GM19025 (cell line): ENCODE measurements around the gene FAM163B.
"Not testable (repeated sequence)": the region's sequence is repeated elsewhere in the genome, so short reads cannot be mapped to it uniquely, and the experiment has no call there.

ENCODE experiments used
- ATAC-seq: cut with Tn5 transposase; IDR thresholded peaks from one replicate; pipeline ENCODE4 v1.9.1; 2021; ENCODE audit warnings: mild to moderate bottlenecking, low read depth, moderate library complexity; ENCODE audit not compliant: unreplicated experiment

FAM163B gene

DNA sequence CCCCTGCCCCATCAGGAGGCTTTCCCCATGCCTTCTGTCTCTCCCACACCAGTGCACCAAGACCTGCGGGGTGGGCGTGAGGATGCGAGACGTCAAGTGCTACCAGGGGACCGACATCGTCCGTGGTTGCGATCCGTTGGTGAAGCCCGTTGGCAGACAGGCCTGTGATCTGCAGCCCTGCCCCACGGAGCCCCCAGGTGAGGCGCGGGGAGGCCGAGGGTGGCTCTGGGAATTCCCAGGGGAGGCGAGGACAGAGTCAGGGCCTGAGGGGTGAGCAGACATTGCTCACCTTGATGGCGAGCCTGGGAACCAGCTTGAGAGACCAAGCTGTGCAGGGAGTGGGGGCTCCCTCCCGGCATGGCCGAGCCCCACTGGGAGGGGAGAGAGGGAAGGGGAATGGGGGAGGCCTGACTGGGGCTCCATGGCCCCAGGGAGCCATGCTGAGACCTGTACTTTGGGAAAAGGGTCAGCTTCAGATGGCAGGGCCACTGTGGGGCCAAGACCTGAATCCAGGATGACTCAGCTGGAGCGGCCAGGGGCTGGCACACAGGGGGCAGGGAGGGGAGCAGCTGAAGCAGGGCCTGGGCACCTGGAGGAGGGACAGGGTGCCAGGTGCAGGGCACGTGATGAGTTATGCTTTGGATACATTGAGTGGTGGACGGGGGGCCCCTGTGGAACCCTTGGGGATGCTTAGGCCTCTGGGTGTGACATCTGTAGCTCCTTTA is 35.2 kb downstream of the FAM163B start:
- ATAC-seq = no peak

DNA sequence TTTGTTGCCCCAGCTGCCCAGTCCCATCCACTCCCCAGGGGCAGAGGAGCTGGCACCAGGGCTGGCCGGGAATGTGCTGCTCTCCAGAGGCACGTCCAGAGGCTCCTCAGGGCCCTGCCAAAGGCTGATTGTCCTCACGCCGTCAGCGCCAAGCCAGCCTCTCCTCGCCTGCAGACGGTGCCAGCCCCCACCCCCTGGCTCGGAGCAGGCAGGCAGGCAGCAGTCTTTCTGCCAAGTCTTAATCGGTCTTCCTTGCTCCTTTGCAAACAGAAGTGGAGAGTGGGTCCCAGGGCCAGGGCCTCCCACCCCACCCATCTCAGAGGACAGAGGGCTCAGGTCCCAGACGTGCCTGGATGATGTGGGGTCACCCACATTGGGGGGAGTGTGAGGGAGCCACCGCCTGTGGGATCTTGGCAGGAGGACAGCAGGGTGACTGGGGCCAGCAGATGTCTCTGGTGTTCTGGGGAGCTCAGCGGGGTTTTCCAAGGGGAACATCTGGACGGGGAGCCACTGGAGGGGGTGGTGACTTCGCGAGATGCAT is 36.3 kb downstream of the FAM163B start:
- ATAC-seq = no peak

DNA sequence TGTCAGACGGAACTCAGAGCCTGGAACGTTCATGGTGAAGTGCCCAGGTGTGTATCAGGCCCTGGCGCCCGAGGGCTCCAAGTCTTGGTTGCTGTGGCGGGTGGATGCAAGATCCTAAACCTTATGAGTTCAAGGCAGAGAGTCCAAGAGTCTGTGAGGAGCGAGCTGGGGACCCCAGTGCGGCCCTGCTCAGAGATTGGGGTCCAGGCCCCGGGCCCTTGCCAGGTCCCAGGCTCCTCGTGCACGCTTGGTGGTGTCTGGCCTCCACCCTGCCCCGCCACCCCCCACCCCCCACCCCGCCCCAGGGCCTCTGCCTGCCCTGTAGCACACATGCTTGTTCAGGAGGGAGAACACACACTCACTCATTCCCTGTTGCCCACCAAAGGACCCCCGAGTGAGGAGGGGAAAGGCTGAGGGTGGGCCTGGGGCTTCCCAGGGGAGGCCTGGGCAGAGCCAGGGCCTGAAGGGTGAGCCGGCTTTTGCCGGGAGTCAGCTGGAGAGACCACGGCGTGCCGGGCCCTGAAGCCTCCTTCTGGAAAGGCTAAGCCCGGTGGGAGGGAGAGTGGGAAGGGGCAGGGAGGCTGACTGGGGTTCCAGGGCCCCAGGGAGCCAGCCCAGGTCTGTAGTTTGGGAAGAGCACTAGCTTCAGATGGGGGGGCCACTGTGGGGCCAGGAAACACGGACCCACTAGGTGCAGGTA is 37.1 kb downstream of the FAM163B start:
- ATAC-seq = no peak

DNA sequence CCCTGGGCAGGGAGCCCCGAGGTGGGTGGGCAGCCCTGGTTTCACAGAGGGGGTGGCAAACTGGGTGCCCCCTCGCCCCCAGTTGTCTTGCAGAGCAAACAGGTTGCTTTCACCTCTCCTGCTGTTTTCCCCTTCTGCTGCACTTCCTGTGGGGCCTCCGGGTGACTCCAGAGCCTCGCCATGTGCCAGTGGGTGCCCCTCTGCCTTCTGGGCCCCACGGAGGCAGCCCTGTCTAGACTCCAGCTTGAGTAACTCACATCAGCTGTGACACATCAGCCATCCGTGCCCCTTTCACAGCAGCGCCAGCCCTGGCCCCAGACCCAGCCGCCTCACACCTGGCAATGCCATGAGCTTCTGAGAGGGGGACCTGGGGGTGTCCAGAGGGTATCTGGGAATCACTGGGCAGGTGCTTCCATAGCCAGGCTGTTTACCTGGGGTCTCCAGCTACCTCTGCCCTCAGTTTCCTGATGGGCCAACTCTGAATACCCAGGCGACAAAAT is 37.7 kb downstream of the FAM163B start:
- ATAC-seq = no peak

DNA sequence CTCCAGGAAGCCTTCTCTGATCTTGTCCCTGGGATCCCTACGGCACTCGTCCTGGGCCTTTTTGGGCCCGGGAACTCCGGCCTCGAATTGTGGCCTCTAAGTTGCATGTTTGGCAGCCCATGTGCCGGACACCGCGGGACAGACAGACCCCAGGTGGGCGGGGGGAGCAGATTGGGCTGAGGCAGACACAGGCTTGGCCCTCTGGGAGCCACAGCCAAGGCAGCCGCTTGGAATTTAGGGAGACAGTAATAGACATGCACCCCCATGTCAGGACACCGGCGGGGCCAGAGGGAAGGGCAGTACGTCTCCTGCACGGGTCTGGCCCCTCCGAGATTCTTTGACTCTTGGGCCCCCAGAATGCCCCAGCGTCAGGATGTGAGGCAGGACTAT is 38.5 kb downstream of the FAM163B start:
- no peak for ATAC-seq

DNA sequence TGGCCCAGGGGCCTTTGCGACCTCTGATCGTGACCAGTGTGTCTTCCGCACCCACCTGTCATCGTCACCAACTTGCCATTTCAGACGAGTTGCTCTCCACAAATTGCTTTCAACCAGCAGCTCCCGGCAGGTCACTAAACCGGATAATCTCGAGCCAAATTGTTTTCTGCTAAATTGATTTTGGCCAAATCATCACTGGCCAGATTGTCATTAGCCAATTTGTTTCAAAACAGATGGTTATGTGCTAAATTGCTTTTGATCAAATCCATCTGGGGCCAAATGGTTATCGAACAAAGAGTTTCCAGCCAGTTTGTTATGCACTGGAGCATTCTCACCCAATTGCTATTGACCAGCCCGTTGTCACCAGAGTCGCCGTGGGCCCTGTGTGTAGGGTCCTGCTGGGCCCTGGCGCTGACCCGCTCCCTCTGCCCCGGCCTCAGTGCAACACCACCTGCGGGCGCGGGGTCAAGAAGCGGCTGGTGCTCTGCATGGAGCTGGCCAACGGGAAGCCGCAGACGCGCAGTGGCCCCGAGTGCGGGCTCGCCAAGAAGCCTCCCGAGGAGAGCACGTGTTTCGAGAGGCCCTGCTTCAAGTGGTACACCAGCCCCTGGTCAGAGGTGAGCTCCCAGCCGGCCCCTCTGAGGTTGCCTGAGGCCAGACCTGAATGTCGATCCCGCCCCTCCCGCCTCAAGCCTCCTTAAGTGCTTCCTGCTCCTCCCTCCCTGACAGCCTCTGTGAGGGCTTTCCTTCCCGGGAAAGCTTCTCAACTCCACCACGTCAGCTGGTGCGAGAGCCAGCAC is 39.1 kb downstream of the FAM163B start:
- no peak for ATAC-seq

DNA sequence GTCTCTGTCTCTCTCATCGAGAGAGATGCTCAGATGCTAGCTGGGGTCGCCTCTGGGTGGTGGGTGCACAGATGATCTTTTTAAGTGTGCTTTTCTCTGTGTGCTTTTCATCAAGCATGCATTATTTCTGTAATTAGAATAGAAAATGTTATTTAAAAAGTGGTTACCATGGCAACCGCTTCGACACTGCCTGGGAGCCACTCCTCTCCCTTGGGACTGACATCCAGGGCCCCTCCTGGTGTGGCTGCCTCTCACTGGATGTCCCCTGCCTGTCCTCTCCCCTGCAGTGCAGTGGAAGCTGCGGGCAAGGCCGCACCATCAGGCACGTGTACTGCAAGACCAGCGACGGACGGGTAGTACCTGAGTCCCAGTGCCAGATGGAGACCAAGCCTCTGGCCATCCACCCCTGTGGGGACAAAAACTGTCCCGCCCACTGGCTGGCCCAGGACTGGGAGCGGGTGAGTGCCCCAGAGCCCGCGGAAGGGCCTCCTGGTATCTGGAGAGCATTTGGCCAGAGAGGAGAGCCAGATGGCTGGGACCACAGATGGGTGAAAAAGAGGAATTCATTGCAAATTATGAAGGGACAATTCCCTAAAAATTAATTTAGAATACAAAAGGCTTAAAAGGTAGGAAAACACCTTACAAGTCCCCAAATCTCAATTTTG is 39.9 kb downstream of the FAM163B start:
- no peak for ATAC-seq

DNA sequence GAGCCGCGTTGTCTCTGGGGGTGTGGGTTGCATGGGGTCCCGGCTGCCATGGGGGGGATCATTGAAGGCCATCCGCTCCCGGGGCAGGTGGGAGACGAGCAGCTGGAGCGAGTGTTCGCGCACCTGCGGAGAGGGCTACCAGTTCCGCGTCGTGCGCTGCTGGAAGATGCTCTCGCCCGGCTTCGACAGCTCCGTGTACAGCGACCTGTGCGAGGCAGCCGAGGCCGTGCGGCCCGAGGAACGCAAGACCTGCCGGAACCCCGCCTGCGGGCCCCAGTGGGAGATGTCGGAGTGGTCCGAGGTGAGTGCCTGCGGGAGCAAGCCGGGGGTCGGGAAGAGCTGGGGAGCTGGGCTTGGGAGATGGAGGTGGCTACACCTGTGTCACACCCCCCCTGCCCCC is 41.0 kb downstream of the FAM163B start:
- ATAC-seq = no peak

DNA sequence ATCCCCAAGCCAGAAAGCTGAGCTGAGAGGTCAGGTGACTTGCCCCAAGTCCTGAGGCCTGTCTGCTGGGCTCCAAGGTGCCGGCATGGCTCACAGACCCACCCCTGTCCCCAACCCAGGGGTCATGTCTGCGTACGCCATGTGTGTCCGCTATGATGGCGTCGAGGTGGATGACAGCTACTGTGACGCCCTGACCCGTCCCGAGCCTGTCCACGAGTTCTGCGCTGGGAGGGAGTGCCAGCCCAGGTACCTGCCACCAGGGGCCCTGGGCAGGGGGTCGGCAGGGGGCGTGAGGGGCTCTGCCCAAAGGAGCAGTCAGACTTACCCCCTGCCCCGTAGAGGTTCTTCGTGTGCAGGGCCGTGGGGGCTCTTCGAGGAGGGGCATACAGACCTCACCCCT is 42.4 kb downstream of the FAM163B start:
- ATAC-seq = no peak

DNA sequence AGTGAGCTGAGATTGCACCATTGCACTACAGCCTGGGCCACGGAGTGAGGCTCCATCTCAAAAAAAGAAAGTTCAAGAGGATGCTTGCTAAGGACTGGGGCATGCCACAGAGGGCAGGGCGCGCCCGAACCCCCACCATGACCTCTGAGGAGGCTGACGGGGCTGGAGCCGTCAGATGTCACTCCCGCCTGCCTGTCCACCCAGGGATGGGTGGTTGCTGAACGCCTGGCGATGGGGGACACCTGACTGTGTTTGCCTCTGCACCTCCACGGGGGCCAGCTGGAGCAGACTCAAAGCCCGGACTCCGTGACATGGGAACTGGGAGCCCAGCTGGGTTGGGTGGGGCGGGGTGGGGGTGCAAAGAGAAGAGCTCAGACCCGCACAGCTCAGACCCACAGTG is 42.8 kb downstream of the FAM163B start:
- ATAC-seq = no peak

DNA sequence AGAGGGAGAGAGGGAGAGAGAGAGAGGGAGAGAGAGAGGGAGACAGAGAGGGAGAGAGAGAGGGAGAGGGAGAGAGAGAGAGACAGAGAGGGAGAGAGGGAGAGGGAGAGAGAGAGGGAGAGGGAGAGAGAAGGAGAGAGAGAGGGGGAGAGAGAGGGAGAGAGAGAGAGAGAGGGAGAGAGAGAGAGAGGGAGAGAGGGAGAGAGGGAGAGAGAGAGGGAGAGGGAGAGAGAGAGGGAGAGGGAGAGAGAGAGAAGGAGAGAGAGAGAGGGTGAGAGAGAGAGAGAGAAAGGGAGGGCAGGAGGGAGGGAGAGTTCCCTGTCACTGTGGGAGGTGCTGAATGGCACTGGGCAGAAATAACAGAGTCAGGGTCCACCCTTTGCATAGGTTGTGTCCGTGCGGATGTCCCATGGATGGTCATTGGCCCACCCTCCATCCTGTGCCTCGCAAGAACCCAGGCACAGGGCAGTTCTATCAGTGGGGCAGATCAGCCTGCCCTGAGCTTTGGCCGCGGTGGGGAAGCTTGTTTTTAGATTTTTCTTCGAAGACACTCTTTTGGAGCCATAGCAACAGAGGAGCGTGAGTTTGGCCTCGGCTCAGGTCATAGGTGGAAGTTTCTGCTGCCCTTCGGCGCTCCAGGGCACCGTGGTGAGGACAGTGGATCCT is 44.6 kb downstream of the FAM163B start:
- ATAC-seq = no peak

DNA sequence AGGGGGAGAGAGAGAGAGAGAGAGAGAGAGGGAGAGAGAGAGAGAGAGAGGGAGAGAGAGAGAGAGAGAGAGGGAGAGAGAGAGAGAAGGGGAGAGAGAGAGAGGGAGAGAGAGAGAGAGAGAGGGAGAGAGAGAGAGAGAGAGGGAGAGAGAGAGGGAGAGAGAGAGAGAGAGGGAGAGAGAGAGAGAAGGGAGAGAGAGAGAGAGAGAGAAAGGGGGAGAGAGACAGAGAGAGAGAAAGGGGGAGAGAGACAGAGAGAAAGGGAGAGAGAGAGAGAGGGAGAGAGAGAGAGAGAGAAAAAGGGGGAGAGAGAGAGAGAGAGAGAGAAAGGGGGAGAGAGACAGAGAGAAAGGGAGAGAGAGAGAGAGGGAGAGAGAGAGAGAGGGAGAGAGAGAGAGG is 45.4 kb downstream of the FAM163B start:
- ATAC-seq = not testable (repeated sequence)

DNA sequence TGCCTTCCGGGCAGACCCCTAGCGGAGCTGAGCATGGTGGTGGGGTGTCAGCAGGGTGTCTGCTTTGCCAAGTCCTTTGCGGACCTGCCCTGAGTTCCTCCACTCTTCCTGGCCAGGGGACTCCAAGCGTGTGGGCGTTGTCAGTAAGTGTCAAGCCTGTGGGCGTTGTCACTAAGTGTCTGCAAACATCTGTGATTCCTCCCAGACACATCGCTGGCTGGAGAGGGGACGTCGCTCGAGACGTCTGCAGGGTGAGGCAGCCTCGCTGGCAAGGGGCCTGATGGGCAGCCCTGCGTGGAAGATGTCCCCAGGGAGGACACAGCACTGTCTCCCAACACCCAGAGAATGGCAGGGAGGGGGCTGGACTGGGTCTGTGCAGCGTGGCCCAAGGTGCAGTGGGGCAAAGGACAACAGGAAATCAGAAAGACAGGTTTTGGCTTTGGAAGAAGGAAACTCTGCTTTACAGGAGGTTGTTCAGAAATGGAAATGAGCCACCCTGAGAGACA is 45.8 kb downstream of the FAM163B start:
- no peak for ATAC-seq

DNA sequence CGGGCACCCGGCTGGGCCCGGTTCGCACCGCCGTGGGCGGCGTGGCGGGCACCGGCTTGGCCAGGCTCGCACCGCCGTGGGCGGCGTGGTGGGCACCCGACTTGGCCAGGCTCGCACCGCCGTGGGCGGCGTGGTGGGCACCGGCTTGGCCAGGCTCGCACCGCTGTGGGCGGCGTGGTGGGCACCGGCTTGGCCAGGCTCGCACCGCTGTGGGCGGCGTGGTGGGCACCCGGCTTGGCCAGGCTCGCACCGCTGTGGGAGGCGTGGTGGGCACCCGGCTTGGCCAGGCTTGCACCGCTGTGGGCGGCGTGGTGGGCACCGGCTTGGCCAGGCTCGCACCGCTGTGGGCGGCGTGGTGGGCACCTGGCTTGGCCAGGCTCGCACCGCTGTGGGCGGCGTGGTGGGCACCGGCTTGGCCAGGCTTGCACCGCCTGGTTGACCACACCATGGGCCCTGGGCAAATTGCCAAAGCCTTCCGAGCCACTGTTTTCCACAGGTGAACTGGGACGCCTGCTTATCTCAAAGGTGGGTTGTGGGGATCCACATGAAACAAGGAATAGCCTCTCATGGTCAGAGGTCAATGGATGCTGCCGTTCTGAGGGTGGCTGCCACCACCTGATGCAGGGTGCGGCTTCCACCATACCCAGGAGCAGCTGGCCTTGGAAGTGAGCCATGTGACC is 46.4 kb downstream of the FAM163B start:
- ATAC-seq = no peak

DNA sequence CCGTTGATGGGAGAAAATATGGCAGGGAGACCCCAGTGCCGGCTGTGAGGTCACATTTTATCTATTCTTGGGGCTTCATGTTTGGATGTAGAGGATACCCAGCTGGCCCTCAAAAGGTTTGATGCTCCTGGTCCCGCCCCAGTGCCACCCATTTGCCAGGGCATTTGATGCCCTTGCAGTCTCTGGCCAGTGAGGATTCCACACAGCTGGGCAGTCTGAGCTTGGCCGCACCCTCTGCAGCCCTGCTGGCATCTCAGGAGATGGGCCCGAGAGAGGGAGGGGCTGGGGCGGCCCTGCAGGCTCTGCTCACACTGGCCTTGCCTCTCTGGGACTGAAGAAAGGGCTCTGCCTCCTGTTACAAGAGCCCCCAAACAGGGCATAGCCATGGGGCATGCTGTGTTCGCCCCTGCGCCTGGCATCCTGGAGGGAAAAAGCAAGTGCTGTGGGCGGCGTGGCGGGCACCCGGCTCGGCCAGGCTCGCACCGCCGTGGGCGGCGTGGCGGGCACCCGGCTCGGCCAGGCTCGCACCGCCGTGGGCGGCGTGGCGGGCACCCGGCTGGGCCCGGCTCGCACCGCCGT is 47.1 kb downstream of the FAM163B start:
- ATAC-seq = no peak

DNA sequence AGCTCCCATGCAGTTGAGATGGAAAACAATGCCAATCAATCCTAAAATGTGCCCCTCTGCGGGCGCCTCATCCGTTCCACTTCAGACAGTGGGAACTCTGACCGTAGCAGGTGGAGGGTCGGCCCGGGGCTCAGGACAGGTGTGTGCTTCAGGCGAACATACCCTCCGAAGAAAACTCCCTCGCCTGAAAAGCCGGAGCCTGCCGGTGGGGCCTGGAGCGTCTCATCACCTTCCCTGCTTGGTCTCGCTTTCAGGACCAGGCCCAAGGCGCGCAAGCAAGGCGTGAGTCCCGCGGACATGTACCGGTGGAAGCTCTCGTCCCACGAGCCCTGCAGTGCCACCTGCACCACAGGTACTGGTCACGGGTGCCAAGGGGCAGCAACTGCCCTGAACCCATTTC is 48.2 kb downstream of the FAM163B start:
- ATAC-seq = no peak

DNA sequence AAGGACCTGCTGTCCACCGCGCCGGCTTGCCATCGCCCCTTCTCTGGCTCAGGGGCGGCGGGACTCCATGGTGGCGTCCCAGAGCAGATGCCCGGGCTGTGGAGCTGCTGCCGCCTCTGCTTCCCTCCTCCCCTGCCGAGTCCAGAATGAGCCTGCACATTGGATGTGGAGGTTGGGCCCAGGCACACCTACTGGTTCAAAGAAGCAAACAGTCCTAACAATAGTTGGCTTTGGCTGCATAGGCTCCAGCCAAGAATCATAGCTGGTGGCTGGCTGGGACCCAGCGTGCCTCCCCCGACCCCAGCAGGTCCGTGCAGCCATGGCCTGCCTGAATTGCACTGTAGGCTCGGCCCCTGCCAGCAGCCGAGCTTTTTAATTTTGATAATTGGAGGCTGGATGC is 48.9 kb downstream of the FAM163B start:
- no peak for ATAC-seq

DNA sequence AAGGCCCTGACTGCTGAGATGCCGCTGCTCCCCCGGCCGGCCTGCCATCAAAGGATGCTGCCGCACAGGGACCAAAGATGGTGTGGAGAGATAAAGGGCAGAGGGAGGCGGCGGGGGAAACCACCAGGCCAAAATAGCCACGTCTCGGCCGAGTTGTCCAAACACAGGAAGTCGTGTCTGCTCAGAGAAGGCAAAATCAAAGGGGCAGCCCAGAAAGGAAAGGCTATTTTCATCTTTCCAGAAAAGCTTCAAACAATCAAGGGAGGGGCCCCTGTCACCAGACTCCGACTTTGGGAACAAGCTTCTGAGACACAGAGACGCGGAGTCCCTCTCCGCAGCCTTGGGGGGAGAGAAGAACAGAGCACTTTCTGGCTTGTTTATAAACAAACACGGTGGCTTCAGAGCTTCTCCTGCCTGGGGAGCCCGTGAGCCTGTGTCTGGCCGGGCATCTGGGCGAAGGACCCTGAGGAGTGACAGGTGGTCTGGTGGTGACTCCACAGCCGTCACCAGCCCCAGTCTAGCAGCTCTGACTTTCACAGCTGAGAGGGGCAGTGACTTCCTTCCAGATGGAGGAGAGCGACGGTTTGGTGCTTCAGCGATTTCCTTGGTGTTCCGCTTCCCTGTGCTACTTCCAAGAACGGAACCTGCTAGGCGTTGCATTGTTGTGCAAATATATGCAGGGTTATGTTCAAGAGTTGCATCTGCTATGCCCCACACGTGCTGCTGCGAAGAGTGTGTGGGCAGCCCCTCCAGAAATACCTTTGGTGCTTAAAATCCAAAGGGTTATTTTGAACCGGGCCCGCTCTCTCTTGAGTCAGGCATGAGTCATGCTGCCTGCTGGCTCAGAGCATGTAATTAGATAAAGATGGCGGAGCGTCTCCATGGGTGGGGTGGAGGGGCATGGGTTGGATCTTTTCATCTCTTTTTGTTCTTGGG is 50.7 kb downstream of the FAM163B start:
- no peak for ATAC-seq
